ENCODE data around the gene UBXN11. TPM values are rescaled to one million over a fixed set of nuclear protein-coding genes. Genes with fewer than 3 reads are reported as not detected.

UBXN11 gene
- total and polyA plus RNA-seq, 2 of the 13 experiments (the other 11 are each of a cell fraction or from before 2014, with no cell fraction given), result 9.3 to 10.4 TPM

DNA sequence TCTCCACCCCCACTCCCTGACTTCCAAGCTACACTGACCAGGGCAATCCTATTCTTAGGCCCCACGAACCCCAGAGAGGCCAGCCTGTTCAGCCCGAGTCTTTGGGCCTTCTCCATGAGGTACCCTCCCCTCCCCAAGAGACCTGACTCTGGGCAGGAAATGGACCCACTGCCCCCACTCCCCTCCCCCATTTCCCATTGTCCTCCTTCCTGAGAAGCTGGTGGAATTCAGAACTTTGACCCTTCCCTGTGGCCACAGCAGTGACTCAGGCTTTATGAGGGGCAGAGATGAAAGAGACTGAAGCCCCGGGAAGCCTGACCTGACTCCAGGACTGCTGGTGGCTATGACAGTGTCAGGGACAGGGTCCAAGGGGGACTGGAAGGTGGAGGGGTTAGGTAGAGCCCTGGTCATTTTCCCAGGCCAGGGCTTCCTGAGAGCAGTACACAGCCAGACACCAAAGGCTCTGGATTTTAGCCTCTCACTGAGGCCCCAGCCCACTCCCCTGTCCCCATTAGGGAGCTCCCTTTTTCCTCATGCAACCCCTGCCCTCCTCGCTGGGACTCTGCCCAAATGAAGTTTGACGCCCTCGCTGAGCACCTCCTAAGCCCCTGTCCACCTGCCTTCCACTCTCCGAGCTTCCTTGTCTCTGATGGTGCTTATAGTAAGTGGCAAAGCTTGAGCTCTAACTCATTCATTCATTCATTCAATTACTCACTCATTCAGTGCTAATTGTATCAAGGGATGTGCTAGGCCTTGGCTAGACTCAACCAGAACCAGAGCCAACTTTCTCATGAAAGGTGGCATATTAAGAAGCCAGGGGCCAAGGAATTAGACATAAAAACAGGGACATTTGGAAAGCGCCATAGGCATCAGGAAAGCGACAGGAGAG is 44.5 kb upstream of the UBXN11 start (continued):
- TF ChIP-seq, protein P1, sequence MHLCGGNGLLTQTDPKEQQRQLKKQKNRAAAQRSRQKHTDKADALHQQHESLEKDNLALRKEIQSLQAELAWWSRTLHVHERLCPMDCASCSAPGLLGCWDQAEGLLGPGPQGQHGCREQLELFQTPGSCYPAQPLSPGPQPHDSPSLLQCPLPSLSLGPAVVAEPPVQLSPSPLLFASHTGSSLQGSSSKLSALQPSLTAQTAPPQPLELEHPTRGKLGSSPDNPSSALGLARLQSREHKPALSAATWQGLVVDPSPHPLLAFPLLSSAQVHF (CRISPR knock-in tag; IDR thresholded peaks at IDR 0.05), result no peak
- TF ChIP-seq ZNF569 (CRISPR knock-in tag; IDR thresholded peaks at IDR 0.05; ENCODE audit: borderline replicate concordance), result no peak
- TF ChIP-seq ZNF138 (CRISPR knock-in tag; IDR thresholded peaks at IDR 0.05; ENCODE audit: low read depth), result no peak
- TF ChIP-seq ELF3 (CRISPR knock-in tag; IDR thresholded peaks at IDR 0.05), result peak; percentile 91
- TF ChIP-seq, protein P2, sequence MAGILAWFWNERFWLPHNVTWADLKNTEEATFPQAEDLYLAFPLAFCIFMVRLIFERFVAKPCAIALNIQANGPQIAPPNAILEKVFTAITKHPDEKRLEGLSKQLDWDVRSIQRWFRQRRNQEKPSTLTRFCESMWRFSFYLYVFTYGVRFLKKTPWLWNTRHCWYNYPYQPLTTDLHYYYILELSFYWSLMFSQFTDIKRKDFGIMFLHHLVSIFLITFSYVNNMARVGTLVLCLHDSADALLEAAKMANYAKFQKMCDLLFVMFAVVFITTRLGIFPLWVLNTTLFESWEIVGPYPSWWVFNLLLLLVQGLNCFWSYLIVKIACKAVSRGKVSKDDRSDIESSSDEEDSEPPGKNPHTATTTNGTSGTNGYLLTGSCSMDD (CRISPR knock-in tag; IDR thresholded peaks at IDR 0.05), result no peak
- no peak for TF ChIP-seq ZNF496 (CRISPR knock-in tag; IDR thresholded peaks at IDR 0.05; ENCODE audit: insufficient replicate concordance)
- TF ChIP-seq ZNF660 (CRISPR knock-in tag; IDR thresholded peaks at IDR 0.05; ENCODE audit: borderline replicate concordance, low read depth), result no peak
- no peak for TF ChIP-seq SP2 (CRISPR knock-in tag; IDR thresholded peaks at IDR 0.05)
- no peak for TF ChIP-seq ATM (IDR thresholded peaks at IDR 0.05; ENCODE audit: borderline replicate concordance)
- TF ChIP-seq, protein P3, sequence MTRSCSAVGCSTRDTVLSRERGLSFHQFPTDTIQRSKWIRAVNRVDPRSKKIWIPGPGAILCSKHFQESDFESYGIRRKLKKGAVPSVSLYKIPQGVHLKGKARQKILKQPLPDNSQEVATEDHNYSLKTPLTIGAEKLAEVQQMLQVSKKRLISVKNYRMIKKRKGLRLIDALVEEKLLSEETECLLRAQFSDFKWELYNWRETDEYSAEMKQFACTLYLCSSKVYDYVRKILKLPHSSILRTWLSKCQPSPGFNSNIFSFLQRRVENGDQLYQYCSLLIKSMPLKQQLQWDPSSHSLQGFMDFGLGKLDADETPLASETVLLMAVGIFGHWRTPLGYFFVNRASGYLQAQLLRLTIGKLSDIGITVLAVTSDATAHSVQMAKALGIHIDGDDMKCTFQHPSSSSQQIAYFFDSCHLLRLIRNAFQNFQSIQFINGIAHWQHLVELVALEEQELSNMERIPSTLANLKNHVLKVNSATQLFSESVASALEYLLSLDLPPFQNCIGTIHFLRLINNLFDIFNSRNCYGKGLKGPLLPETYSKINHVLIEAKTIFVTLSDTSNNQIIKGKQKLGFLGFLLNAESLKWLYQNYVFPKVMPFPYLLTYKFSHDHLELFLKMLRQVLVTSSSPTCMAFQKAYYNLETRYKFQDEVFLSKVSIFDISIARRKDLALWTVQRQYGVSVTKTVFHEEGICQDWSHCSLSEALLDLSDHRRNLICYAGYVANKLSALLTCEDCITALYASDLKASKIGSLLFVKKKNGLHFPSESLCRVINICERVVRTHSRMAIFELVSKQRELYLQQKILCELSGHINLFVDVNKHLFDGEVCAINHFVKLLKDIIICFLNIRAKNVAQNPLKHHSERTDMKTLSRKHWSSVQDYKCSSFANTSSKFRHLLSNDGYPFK (CRISPR knock-in tag; IDR thresholded peaks at IDR 0.05; ENCODE audit: borderline replicate concordance), result 0 out of 2 replicates have a peak, but pooled peaks have one; percentile 63
- peak; percentile 58; the same call in 1 of the 2 replicates for TF ChIP-seq HMG20B (CRISPR knock-in tag; conservative IDR thresholded peaks at IDR 0.05)
- TF ChIP-seq LCORL (IDR thresholded peaks at IDR 0.05), result 0 out of 2 replicates have a peak, but pooled peaks have one; percentile 38
- peak; percentile 97 for TF ChIP-seq LCORL (CRISPR knock-in tag; IDR thresholded peaks at IDR 0.05)
- TF ChIP-seq, protein P4, sequence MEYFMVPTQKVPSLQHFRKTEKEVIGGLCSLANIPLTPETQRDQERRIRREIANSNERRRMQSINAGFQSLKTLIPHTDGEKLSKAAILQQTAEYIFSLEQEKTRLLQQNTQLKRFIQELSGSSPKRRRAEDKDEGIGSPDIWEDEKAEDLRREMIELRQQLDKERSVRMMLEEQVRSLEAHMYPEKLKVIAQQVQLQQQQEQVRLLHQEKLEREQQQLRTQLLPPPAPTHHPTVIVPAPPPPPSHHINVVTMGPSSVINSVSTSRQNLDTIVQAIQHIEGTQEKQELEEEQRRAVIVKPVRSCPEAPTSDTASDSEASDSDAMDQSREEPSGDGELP (IDR thresholded peaks at IDR 0.05; ENCODE audit: borderline replicate concordance, low read depth), result peak; percentile 83
- TF ChIP-seq, protein P5, sequence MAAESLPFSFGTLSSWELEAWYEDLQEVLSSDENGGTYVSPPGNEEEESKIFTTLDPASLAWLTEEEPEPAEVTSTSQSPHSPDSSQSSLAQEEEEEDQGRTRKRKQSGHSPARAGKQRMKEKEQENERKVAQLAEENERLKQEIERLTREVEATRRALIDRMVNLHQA (CRISPR knock-in tag; IDR thresholded peaks at IDR 0.05), result no peak
- TF ChIP-seq TOPORS (CRISPR knock-in tag; IDR thresholded peaks at IDR 0.05), result no peak
- TF ChIP-seq, protein P6, sequence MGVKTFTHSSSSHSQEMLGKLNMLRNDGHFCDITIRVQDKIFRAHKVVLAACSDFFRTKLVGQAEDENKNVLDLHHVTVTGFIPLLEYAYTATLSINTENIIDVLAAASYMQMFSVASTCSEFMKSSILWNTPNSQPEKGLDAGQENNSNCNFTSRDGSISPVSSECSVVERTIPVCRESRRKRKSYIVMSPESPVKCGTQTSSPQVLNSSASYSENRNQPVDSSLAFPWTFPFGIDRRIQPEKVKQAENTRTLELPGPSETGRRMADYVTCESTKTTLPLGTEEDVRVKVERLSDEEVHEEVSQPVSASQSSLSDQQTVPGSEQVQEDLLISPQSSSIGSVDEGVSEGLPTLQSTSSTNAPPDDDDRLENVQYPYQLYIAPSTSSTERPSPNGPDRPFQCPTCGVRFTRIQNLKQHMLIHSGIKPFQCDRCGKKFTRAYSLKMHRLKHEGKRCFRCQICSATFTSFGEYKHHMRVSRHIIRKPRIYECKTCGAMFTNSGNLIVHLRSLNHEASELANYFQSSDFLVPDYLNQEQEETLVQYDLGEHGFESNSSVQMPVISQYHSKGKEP (CRISPR knock-in tag; IDR thresholded peaks at IDR 0.05), result peak; percentile 9; the same call in 1 of the 2 replicates
- TF ChIP-seq ZNF292 (CRISPR knock-in tag; IDR thresholded peaks at IDR 0.05; ENCODE audit: borderline replicate concordance, low read depth), result peak; percentile 88; the same call in 1 of the 2 replicates
- peak; percentile 85 for TF ChIP-seq ZFX (CRISPR knock-in tag; IDR thresholded peaks at IDR 0.05; ENCODE audit: low read depth)
- TF ChIP-seq, protein P7, sequence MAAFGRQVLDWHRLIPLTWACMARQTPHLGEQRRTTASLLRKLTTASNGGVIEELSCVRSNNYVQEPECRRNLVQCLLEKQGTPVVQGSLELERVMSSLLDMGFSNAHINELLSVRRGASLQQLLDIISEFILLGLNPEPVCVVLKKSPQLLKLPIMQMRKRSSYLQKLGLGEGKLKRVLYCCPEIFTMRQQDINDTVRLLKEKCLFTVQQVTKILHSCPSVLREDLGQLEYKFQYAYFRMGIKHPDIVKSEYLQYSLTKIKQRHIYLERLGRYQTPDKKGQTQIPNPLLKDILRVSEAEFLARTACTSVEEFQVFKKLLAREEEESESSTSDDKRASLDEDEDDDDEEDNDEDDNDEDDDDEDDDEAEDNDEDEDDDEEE (CRISPR knock-in tag; IDR thresholded peaks at IDR 0.05), result no peak; the same call in 1 of the 2 replicates
